Measurements from ENCODE around the gene CAMKMT.

Gene CAMKMT

GRCh38 chr2:44746856-44747615, 385.3 kb downstream of the CAMKMT start:
- H4K8ac ChIP-seq (ENCODE audit: low read depth, low read length) = no peak overlapping the region
- no peak overlapping the region for H3K23ac ChIP-seq (ENCODE audit: low read depth, low read length, poor library complexity)
- H3K18ac ChIP-seq (ENCODE audit: low read length) = no peak overlapping the region
- H3K36me3 ChIP-seq (replicated peaks in 1 of 2; ENCODE audit: control insufficient read depth in 2 of 2, insufficient read depth in 2 of 2, low read length in 2 of 2) = no peaks in the 10 kb centered on the region
- H3K9me3 ChIP-seq (replicated peaks in 1 of 2; ENCODE audit: control insufficient read depth in 2 of 2, insufficient read depth in 1 of 2, low read depth in 1 of 2, low read length in 2 of 2) = no peaks in the 10 kb centered on the region
- WGBS, 2 donors (ENCODE audit: extremely low coverage in 2 of 2, insufficient read length in 2 of 2, insufficient replicate concordance in 1 of 2) = no CpG with 5 or more reads among the region's 8 CpGs
- H3K9ac ChIP-seq (ENCODE audit: low read depth, low read length, poor library complexity) = no peak overlapping the region
- no peaks in the 10 kb centered on the region for H3K79me1 ChIP-seq (ENCODE audit: low read depth, low read length)
- H2BK5ac ChIP-seq (ENCODE audit: low read length) = no peak overlapping the region
- peaks cover 18 to 29% of the 10 kb centered on the region in 2 donors for H3K4me1 ChIP-seq (ENCODE audit: control insufficient read depth in 2 of 2, insufficient read depth in 1 of 2, low read depth in 1 of 2, low read length in 2 of 2)
- H3K4me3 ChIP-seq (ENCODE audit: low read length in 2 of 2) = no peak overlapping the region
- no peak overlapping the region for H3K14ac ChIP-seq (ENCODE audit: low read length)
- H3K4ac ChIP-seq (ENCODE audit: low read length) = no peak overlapping the region
- no peak overlapping the region for H4K91ac ChIP-seq (ENCODE audit: low read depth, low read length, poor library complexity)
- H2AK5ac ChIP-seq (ENCODE audit: low read depth, low read length) = no peak overlapping the region
- no peak overlapping the region for H2BK12ac ChIP-seq (ENCODE audit: low read length)
- no peak for DNase-seq (ENCODE audit: low spot score)
- no peak overlapping the region for H3K4me2 ChIP-seq (ENCODE audit: insufficient read depth, low read length, poor library complexity, severe bottlenecking)
- no peak overlapping the region for H2BK120ac ChIP-seq (ENCODE audit: low read depth, low read length)
- H3K27ac ChIP-seq (replicated peaks; ENCODE audit: low read length) = no peak overlapping the region
- H2BK15ac ChIP-seq (ENCODE audit: low read length) = no peak overlapping the region
- H3K27me3 ChIP-seq (ENCODE audit: control insufficient read depth in 3 of 3, insufficient read depth in 3 of 3, low read depth in 1 of 3, low read length in 3 of 3) = no peaks in the 10 kb centered on the region
- no peak overlapping the region for H2AFZ ChIP-seq (ENCODE audit: low read length)

DNA sequence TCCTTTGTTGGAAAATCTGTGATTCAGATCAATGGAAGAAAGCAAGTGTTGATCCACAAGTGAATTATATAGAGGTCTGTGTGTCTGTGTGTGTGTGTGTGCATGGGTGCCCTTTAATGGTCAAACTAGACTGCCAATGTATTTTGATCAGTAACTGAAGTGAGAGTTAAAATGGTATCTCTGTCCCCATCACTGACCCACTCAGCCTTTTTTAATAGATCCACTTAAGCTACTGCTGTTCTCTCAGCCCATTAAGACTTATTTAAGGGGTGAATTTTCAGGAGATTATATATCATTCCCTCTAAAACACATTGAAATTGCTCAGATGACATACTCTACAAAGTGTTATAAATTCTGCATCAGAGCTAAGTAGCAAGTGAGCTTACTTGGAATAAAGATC, 386.0 kb downstream of the CAMKMT start:
- no peak for DNase-seq (ENCODE audit: low spot score)
- no peak overlapping the region for H2BK5ac ChIP-seq (ENCODE audit: low read length)
- no peak overlapping the region for H3K27ac ChIP-seq (replicated peaks; ENCODE audit: low read length)

GRCh38 chr2:44751754-44752479, 390.2 kb downstream of the CAMKMT start:
- Histone ChIP-seq H2AFZ (ENCODE audit: low read length) (no peak overlapping the region), H3K79me1 (ENCODE audit: low read depth, low read length) (no peaks in the 10 kb centered on the region), H3K27me3 (ENCODE audit: control insufficient read depth in 3 of 3, insufficient read depth in 3 of 3, low read depth in 1 of 3, low read length in 3 of 3) (no peaks in the 10 kb centered on the region), H3K4me1 (ENCODE audit: control insufficient read depth in 2 of 2, insufficient read depth in 1 of 2, low read depth in 1 of 2, low read length in 2 of 2) (peaks cover 7 to 9% of the 10 kb centered on the region in 2 donors), H3K18ac (ENCODE audit: low read length) (no peak overlapping the region), H3K4me2 (ENCODE audit: insufficient read depth, low read length, poor library complexity, severe bottlenecking) (no peak overlapping the region), H4K8ac (ENCODE audit: low read depth, low read length) (no peak overlapping the region), H3K4me3 (ENCODE audit: low read length in 2 of 2) (no peak overlapping the region), H3K23ac (ENCODE audit: low read depth, low read length, poor library complexity) (no peak overlapping the region), H3K27ac (replicated peaks; ENCODE audit: low read length) (no peak overlapping the region), H2BK15ac (ENCODE audit: low read length) (no peak overlapping the region), H3K14ac (ENCODE audit: low read length) (no peak overlapping the region), H4K91ac (ENCODE audit: low read depth, low read length, poor library complexity) (no peak overlapping the region), H2BK5ac (ENCODE audit: low read length) (no peak overlapping the region), H2BK12ac (ENCODE audit: low read length) (no peak overlapping the region), H2BK120ac (ENCODE audit: low read depth, low read length) (no peak overlapping the region), H3K9me3 (replicated peaks in 1 of 2; ENCODE audit: control insufficient read depth in 2 of 2, insufficient read depth in 1 of 2, low read depth in 1 of 2, low read length in 2 of 2) (no peaks in the 10 kb centered on the region), H3K9ac (ENCODE audit: low read depth, low read length, poor library complexity) (no peak overlapping the region), H2AK5ac (ENCODE audit: low read depth, low read length) (no peak overlapping the region), H3K36me3 (replicated peaks in 1 of 2; ENCODE audit: control insufficient read depth in 2 of 2, insufficient read depth in 2 of 2, low read length in 2 of 2) (no peaks in the 10 kb centered on the region), H3K4ac (ENCODE audit: low read length) (no peak overlapping the region)
- DNase-seq (ENCODE audit: low spot score) = no peak
- WGBS, 2 donors (ENCODE audit: extremely low coverage in 2 of 2, insufficient read length in 2 of 2, insufficient replicate concordance in 1 of 2) = no CpG with 5 or more reads among the region's 8 CpGs

More for the DNA sequence above, 386.0 kb downstream of the CAMKMT start:
- no peak overlapping the region for H2BK120ac ChIP-seq (ENCODE audit: low read depth, low read length)
- H4K91ac ChIP-seq (ENCODE audit: low read depth, low read length, poor library complexity) = no peak overlapping the region
- no peak overlapping the region for H2BK15ac ChIP-seq (ENCODE audit: low read length)
- no peak overlapping the region for H2BK12ac ChIP-seq (ENCODE audit: low read length)
- no peaks in the 10 kb centered on the region for H3K79me1 ChIP-seq (ENCODE audit: low read depth, low read length)
- no peak overlapping the region for H3K14ac ChIP-seq (ENCODE audit: low read length)
- no peak overlapping the region for H3K4me2 ChIP-seq (ENCODE audit: insufficient read depth, low read length, poor library complexity, severe bottlenecking)
- H3K18ac ChIP-seq (ENCODE audit: low read length) = no peak overlapping the region
- peaks cover 18 to 29% of the 10 kb centered on the region in 2 donors for H3K4me1 ChIP-seq (ENCODE audit: control insufficient read depth in 2 of 2, insufficient read depth in 1 of 2, low read depth in 1 of 2, low read length in 2 of 2)
- no peaks in the 10 kb centered on the region for H3K36me3 ChIP-seq (replicated peaks in 1 of 2; ENCODE audit: control insufficient read depth in 2 of 2, insufficient read depth in 2 of 2, low read length in 2 of 2)
- H2AK5ac ChIP-seq (ENCODE audit: low read depth, low read length) = no peak overlapping the region
- no peak overlapping the region for H3K23ac ChIP-seq (ENCODE audit: low read depth, low read length, poor library complexity)
- H3K4ac ChIP-seq (ENCODE audit: low read length) = no peak overlapping the region
- H2AFZ ChIP-seq (ENCODE audit: low read length) = no peak overlapping the region
- no peaks in the 10 kb centered on the region for H3K27me3 ChIP-seq (ENCODE audit: control insufficient read depth in 3 of 3, insufficient read depth in 3 of 3, low read depth in 1 of 3, low read length in 3 of 3)
- no peak overlapping the region for H3K9ac ChIP-seq (ENCODE audit: low read depth, low read length, poor library complexity)
- H3K4me3 ChIP-seq (ENCODE audit: low read length in 2 of 2) = no peak overlapping the region
- no peaks in the 10 kb centered on the region for H3K9me3 ChIP-seq (replicated peaks in 1 of 2; ENCODE audit: control insufficient read depth in 2 of 2, insufficient read depth in 1 of 2, low read depth in 1 of 2, low read length in 2 of 2)
- no peak overlapping the region for H4K8ac ChIP-seq (ENCODE audit: low read depth, low read length)

DNA sequence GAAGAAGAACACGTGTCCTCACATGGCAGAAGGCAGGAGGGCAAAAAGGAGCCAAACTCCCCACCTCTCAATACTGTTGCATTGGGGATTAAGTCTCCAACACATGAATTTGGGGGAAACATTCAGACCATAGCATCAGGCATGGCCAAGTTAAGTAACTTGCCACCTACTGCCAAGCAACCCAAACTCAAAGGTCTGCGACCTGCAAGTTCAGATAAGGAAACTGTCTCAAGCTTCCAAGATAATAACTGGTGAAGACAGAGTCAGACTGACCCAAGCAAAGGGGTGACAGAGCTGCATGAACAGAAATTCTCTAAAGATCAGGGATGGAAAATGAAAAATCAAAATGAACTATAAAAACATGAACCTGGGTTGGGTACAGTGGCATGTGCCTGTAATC, 391.0 kb downstream of the CAMKMT start:
- Histone ChIP-seq H3K14ac (ENCODE audit: low read length) (no peak overlapping the region), H4K91ac (ENCODE audit: low read depth, low read length, poor library complexity) (no peak overlapping the region), H3K18ac (ENCODE audit: low read length) (no peak overlapping the region), H3K9ac (ENCODE audit: low read depth, low read length, poor library complexity) (no peak overlapping the region), H2BK5ac (ENCODE audit: low read length) (no peak overlapping the region), H3K4me1 (ENCODE audit: control insufficient read depth in 2 of 2, insufficient read depth in 1 of 2, low read depth in 1 of 2, low read length in 2 of 2) (peaks cover 0 to 6% of the 10 kb centered on the region in 2 donors), H3K79me1 (ENCODE audit: low read depth, low read length) (no peaks in the 10 kb centered on the region), H3K4me3 (ENCODE audit: low read length in 2 of 2) (no peak overlapping the region), H2BK15ac (ENCODE audit: low read length) (no peak overlapping the region), H2AK5ac (ENCODE audit: low read depth, low read length) (no peak overlapping the region), H2AFZ (ENCODE audit: low read length) (no peak overlapping the region), H3K4ac (ENCODE audit: low read length) (no peak overlapping the region), H3K4me2 (ENCODE audit: insufficient read depth, low read length, poor library complexity, severe bottlenecking) (no peak overlapping the region), H3K36me3 (replicated peaks in 1 of 2; ENCODE audit: control insufficient read depth in 2 of 2, insufficient read depth in 2 of 2, low read length in 2 of 2) (no peaks in the 10 kb centered on the region), H3K9me3 (replicated peaks in 1 of 2; ENCODE audit: control insufficient read depth in 2 of 2, insufficient read depth in 1 of 2, low read depth in 1 of 2, low read length in 2 of 2) (no peaks in the 10 kb centered on the region), H3K23ac (ENCODE audit: low read depth, low read length, poor library complexity) (no peak overlapping the region), H3K27ac (replicated peaks; ENCODE audit: low read length) (no peak overlapping the region), H3K27me3 (ENCODE audit: control insufficient read depth in 3 of 3, insufficient read depth in 3 of 3, low read depth in 1 of 3, low read length in 3 of 3) (no peaks in the 10 kb centered on the region), H4K8ac (ENCODE audit: low read depth, low read length) (no peak overlapping the region), H2BK120ac (ENCODE audit: low read depth, low read length) (no peak overlapping the region), H2BK12ac (ENCODE audit: low read length) (no peak overlapping the region)
- no peak for DNase-seq (ENCODE audit: low spot score)
- no CpG with 5 or more reads among the region's 2 CpGs for WGBS, 2 donors (ENCODE audit: extremely low coverage in 2 of 2, insufficient read length in 2 of 2, insufficient replicate concordance in 1 of 2)
